WERI-Rb-1 (cell line): ENCODE results near the gene BCL2L2.

Experiments
- DNase-seq: peaks from one replicate; pipeline ENCODE4 v3.0.0-alpha.2; 2020
- H3K27ac ChIP-seq: fragments of 250-450 bp; sonication (Bioruptor Pico); 2 replicates; pipeline ENCODE4 v1.5.1; 2020; ENCODE audit warnings: mild to moderate bottlenecking, moderate library complexity
- H3K27me3 ChIP-seq: fragments of 250-450 bp; sonication (Bioruptor Pico); 2 replicates; pipeline ENCODE4 v1.5.1; 2021; ENCODE audit warnings: mild to moderate bottlenecking, low read depth, moderate library complexity; ENCODE audit not compliant: insufficient read depth, severe bottlenecking
- H3K36me3 ChIP-seq: fragments of 250-450 bp; sonication (Bioruptor Pico); 2 replicates; pipeline ENCODE4 v1.5.1; 2020; ENCODE audit warnings: mild to moderate bottlenecking, moderate library complexity
- H3K4me3 ChIP-seq: 2 replicates; pipeline ENCODE4 v1.5.1; 2011; ENCODE audit warnings: low read depth, mild to moderate bottlenecking, control low read depth, low read length
- H3K9me3 ChIP-seq: fragments of 250-450 bp; sonication (Bioruptor Pico); 2 replicates; pipeline ENCODE4 v1.5.1; 2021; ENCODE audit warnings: mild to moderate bottlenecking, moderate library complexity; ENCODE audit not compliant: severe bottlenecking
- TF ChIP-seq, protein P1 (sequence below): IDR thresholded peaks from 2 replicates; pipeline ENCODE4 v1.5.1; 2011; ENCODE audit warnings: low read depth, mild to moderate bottlenecking, control low read depth, inconsistent platforms, low read length

BCL2L2 gene

GRCh38 chr14:23352506-23353432 lies 46.1 kb downstream of the BCL2L2 start, which contains the start of gene SLC22A17:
Gene SLC22A17, minus strand, starts transcription at chr14:23352887.
- H3K36me3 ChIP-seq: peaks cover 26% of the 10 kb centered on the region
- H3K9me3 ChIP-seq: no peaks in the 10 kb centered on the region
- peak within 1 kb of the TSS; percentile 56 for H3K27ac ChIP-seq
- TF ChIP-seq, protein P1, sequence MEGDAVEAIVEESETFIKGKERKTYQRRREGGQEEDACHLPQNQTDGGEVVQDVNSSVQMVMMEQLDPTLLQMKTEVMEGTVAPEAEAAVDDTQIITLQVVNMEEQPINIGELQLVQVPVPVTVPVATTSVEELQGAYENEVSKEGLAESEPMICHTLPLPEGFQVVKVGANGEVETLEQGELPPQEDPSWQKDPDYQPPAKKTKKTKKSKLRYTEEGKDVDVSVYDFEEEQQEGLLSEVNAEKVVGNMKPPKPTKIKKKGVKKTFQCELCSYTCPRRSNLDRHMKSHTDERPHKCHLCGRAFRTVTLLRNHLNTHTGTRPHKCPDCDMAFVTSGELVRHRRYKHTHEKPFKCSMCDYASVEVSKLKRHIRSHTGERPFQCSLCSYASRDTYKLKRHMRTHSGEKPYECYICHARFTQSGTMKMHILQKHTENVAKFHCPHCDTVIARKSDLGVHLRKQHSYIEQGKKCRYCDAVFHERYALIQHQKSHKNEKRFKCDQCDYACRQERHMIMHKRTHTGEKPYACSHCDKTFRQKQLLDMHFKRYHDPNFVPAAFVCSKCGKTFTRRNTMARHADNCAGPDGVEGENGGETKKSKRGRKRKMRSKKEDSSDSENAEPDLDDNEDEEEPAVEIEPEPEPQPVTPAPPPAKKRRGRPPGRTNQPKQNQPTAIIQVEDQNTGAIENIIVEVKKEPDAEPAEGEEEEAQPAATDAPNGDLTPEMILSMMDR: 0 out of 2 replicates have a peak, but pooled peaks have one; percentile 14
- DNase-seq: peak; percentile 84
- H3K27me3 ChIP-seq: no peaks in the 10 kb centered on the region
- peak within 1 kb of the TSS; percentile 44 for H3K4me3 ChIP-seq

GRCh38 chr14:23353433-23353780 lies 46.8 kb downstream of the BCL2L2 start:
- Histone ChIP-seq H3K27me3 (no peaks in the 10 kb centered on the region), H3K4me3 (no peak overlapping the region), H3K27ac (no peak overlapping the region)

GRCh38 chr14:23354990-23355389 lies 48.4 kb downstream of the BCL2L2 start:
- Histone ChIP-seq H3K36me3 (peaks cover 43% of the 10 kb centered on the region), H3K27ac (no peak overlapping the region), H3K9me3 (no peaks in the 10 kb centered on the region), H3K27me3 (no peaks in the 10 kb centered on the region), H3K4me3 (no peak overlapping the region)
- no peak for DNase-seq
- TF ChIP-seq, protein P1: no peak

More at GRCh38 chr14:23353433-23353780, 46.8 kb downstream of the BCL2L2 start:
- H3K9me3 ChIP-seq: no peaks in the 10 kb centered on the region
- TF ChIP-seq, protein P1: no peak
- DNase-seq: no peak
- H3K36me3 ChIP-seq: peaks cover 32% of the 10 kb centered on the region

DNA sequence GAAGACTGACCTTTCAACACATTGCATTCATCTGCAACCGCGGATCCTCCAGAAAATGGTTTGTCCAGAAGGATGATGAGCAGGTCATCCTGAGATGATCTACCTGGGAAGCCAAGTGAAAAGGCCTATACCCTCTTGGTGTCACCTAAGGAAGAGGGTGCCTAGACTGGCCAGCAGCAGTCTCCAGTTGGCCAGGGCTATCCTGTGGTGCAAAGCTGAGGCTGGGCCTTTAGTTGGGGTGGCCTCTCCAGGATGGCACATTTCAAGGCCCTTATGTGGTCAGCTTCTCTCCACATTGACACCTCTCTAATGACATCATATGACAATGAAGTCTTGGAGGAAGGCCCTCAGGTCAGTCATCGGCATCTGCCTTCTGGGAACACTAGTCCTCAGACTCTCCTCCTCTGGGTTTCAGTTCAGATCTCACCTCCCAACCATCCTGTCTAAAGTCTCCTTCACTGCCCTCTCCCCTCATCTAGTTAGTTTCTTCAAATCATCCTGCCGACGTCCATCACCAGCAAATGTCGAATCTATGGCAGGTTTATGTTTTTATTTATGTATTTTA lies 49.3 kb downstream of the BCL2L2 start:
- no peaks in the 10 kb centered on the region for H3K9me3 ChIP-seq
- H3K27me3 ChIP-seq: no peaks in the 10 kb centered on the region
- no peak overlapping the region for H3K27ac ChIP-seq
- no peak overlapping the region for H3K4me3 ChIP-seq
- TF ChIP-seq, protein P1: no peak
- DNase-seq: no peak
- H3K36me3 ChIP-seq: peaks cover 50% of the 10 kb centered on the region

GRCh38 chr14:23356662-23357061 lies 50.0 kb downstream of the BCL2L2 start:
- DNase-seq: no peak
- no peak overlapping the region for H3K27ac ChIP-seq
- H3K36me3 ChIP-seq: peaks cover 53% of the 10 kb centered on the region
- TF ChIP-seq, protein P1: no peak
- no peaks in the 10 kb centered on the region for H3K27me3 ChIP-seq
- no peaks in the 10 kb centered on the region for H3K9me3 ChIP-seq
- H3K4me3 ChIP-seq: no peak overlapping the region
